OCI-LY3 (cell line): ENCODE measurements around the gene ITGB1BP1.

ENCODE experiments used
- CTCF ChIP-seq: fragments of 200-600, 300-600 bp; sonication (generic); IDR thresholded peaks from 2 replicates; pipeline ENCODE4 v1.5.1; 2014; ENCODE audit warnings: antibody characterized with exemption, low read length, low read depth
- EZH2phosphoT487 ChIP-seq: fragments of 200-600 bp; shearing (Covaris generic); IDR thresholded peaks from 2 replicates; pipeline ENCODE4 v1.6.1; 2018; ENCODE audit warnings: antibody characterized with exemption, mixed run types, low read depth

DNA sequence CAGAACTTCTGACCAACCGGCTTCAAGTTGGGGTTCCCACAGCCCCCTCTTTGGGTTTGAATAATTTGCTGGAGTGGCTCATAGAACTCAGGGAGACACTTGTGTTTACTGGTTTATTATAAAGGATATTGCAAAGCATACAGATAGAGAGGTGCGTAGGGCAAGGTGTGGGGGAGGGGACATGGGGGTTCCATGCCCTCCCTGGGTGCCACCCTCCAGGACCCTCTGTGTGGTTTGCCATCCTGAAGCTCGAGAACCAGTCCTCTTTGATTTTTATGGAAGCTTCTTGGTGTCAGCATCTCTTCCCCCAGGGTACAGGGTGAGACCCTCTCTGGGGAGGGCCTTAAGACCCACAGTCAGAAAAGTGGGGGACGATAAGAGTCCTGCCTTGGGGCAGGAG, 38.8 kb downstream of the ITGB1BP1 start:
- TF ChIP-seq EZH2phosphoT487 (no peak), CTCF (no peak)
